G401.6 (cell line): ENCODE results near the gene PGAP6.
"Not testable (repeated sequence)": the region's sequence is repeated elsewhere in the genome, so short reads cannot be mapped to it uniquely, and the experiment has no call there.

Experiments used
- FAIRE-seq: peaks from 2 replicates; lab custom pipeline; 2012; peaks lifted over from hg19 to GRCh38; lab: Jason Lieb, UNC

PGAP6 gene

DNA sequence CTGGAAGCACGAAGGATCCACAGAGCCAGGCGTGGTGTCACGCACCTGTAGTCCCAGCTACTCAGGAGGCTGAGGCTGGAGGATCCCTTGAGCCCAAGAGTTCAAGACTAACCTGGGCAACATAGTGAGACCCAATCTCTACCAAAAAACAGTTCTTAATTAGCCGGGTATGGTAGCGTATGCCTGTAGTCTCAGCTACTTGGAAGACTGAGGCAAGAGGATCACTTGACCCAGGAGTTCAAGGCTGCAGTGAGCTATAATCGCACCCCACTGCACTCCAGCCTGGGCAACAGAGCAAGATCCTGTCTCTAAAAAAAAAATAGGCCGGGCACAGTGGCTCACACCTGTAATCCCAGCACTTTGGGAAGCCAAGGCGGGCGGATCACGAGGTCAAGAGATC, 33.3 kb downstream of the PGAP6 start:
- not testable (repeated sequence) for FAIRE-seq

DNA sequence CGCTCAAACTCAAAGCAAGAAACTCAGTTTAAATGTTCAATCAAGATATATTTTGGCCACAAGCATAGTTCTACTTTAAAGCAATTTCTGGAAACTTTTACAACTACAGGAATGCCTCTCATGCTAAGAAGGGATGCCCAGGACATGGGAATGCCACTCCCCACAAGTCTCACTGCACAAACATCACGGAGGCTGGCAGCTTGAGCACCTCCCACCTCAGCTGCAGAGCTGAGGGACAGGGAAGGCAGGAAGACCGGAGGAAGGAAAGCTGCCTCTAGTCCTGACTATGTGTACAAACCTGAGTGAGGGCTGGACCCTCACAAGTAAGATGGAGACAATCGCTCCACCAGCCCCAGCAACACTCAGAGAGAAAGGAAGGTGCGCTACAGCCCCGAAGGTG, 34.6 kb downstream of the PGAP6 start:
- FAIRE-seq: no peak

DNA sequence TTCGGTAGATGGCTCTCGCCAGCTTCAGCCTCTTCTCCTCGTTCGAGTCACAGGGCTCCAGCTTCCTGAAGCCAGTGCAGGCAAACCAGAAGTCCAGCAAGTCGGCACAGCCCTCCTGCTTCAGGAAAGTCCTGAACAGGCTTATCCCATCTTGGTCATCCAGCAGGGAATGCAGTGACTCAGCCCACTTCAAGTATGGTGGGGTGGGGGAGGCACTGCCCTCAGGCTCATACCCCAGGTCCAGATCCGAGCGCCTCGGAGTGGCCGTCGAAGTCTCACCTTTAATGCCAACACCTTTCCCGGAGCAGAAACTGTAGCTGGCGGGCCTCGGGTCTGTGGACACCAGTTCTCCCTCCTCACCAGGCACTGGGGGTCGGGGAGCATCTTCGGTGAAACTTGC, 35.2 kb downstream of the PGAP6 start:
- no peak for FAIRE-seq

DNA sequence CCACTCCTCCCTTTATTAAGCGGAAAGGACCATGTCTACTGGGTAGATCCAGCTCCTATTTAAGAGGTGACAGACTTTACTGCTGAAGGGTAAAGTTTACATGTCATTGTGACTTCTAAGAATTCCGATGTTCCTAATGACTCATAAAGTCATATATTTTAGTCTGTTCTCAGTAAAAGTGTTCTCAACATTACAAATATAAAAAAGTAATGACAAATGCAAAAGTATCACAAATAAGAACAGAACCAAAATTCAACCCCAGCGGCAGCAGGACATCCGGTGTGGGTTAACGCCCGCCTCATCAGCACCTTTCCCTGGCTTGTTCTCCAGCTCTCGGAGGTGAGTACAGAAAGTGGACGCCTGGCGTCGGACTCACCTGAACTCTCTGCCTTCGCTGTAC, 36.0 kb downstream of the PGAP6 start:
- FAIRE-seq: no peak

DNA sequence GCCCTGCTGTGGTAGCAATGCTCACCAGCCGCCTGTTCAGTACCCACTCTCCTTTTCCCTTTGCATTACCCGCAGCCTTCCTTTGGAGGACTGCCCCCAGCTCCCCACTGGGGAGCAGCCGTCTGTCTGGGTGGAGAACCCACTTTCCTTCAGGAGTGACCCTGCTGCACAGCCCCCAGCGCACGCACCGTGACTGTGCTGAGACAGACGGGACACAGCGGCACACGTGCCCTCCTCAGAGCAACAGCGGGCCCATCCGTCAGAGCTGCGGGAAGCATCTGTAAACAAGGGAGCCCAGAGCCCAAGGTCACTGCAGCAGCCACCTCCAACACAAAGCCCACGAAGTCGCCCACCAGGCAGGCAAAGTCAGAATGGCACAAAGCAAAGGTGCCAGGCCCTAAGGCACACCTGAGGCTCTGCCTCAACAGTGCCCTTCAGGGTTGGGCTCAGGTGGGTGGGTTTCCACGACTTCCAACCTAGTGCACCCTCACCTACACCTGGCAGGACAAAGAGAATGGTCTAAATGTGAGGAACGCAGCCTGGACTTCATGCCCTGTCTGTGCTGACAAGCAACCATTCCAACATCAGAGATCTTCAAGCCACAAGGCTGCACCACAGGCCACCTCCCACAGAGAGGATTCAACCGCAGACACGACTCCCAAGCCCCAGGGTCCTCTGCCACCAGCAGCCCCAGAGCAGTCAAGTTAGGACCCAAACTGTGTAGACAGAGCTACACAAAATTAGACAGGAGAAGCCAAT, 39.1 kb downstream of the PGAP6 start:
- FAIRE-seq: no peak

DNA sequence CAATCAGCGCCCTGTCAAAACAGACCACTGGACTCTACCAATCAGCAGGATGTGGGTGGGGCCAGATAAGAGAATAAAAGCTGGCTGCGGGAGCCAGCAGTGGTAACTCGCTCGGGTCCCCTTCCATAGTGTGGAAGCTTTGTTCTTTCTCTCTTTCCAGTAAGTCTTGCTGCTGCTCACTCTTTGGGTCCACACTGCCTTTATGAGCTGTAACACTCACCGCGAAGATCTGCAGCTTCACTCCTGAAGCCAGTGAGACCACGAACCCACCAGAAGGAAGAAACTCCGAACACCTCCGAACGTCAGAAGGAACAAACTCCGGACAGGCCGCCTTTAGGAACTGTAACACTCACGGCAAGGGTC, 39.8 kb downstream of the PGAP6 start:
- FAIRE-seq: not testable (repeated sequence)

DNA sequence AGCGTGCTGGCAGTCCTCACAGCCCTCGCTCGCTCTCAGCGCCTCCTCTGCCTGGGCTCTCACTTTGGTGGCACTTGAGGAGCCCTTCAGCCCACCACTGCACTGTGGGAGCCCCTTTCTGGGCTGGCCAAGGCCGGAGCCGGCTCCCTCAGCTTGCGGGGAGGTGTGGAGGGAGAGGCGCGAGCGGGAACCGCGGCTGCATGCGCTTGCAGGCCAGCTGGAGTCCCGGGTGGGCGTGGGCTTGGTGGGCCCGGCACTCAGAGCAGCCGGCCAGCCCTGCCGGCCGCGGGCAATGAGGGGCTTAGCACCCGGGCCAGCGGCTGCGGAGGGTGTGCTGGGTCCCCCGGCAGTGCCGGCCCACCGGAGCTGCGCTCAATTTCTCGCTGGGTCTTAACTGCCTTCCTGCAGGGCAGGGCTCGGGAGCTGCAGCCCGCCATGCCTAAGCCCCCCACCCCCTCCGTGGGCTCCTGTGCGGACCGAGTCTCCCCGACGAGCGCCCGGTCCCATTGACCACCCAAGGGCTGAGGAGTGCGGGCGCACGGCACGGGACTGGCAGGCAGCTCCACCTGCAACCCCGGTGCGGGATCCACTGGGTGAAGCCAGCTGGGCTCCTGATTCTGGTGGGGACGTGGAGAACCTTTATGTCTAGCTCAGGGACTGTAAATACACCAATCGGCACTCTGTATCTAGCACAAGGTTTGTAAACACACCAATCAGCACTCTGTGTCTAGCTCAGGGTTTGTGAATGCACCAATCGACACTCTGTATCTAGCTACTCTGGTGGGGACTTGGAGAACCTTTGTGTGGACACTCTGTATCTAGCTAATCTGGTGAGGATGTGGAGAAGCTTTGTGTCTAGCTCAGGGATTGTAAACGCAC, 40.4 kb downstream of the PGAP6 start:
- FAIRE-seq: not testable (repeated sequence)

DNA sequence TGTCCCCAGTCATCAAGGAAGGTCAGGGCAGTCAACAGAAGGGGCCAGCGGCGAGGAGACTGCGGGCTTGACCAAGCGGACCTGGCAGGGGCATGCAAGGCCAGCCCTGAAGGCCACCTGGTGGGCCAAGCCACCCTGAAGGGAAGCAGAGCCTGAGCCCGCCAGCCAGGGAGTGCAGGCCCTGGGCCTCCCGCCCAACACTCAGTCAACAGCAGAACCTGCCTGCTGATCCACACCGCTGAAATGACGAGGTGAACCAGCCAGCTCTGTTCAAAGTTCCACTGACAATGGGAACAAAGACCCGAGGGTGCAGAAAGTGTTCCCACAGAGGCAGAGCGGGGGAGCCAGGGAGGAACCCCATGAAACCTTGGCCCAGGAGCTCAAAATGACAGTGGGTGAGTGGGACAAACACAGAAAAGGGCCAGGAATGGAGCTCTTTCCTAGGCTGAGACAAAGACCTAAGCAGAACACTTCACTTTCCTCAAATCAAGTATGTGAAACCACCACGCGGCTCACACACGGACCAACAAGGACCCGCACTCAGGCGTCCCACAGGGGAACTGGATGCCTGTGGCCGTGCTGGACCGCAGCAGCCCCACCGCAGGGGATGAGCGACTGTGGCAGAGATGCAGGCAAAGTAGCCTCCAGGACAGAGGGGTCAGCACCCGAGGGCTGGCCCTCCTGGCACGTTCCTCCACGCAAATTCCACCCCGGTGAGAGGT, 41.2 kb downstream of the PGAP6 start:
- no peak for FAIRE-seq

DNA sequence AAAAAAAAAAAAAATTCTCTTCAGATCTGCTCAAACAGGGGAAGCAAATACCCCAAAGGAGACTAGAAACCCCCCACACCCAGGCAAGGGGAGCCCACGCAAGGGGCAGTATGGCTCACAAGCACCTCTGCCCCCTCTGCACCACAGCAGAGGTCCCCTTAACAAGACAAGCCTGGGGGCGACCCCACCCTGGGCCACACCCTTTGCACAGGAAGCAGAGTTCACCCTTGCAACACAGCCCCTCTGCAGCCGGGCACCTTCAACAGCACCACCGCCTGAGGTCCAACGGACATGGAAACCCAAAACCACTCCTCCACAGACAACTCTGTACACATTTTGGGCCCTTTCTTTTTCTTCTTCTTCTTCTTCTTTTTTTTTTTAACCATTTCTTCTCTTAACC, 42.1 kb downstream of the PGAP6 start:
- FAIRE-seq: no peak

DNA sequence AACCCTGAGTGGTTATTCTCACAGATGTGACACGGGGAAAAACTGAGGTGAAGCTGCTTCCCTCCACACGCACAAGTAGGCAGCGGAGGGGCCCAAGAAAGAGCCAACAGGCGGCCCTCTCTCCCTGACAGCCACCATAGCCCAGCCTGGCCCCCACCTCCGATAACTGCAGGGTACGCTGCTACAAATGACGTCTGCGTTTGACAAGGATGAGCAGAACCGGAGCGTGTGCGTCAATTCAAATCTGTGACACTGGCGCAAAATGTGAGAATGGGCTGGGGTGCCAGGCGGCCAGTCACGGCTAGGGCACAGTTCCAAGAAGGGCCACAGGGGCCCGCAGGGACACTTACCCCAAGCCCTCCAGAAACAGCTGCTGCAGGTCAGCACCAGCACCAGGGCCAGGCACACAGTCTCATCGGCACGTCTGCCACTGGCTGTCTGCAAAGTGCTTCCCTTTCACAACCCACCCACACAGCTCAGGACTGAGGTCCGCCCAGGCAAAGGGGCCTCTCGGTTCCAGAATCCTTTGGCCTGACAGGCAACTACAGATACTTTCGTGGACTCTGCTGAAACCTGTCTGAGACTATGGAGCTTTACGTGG, 43.7 kb downstream of the PGAP6 start:
- no peak for FAIRE-seq

DNA sequence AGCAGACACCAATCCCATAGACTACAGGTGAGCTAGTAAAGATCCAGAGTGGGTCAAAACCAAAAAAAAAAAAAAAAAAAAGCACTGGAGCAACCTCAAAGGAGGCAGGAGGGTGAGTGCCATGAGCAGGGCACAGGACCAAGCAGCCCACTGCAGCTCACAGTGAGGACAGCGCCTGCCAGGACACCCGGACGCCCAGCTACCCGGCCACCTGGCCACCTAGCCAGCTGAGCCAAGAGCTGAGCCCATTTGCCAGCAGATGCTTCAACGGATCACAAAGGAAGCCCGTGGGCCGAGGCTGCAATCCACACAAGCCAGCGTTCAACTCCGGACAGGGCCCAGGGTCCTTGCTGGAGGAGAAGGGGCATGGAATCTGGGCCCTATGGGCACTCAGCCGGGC, 44.3 kb downstream of the PGAP6 start:
- FAIRE-seq: no peak

DNA sequence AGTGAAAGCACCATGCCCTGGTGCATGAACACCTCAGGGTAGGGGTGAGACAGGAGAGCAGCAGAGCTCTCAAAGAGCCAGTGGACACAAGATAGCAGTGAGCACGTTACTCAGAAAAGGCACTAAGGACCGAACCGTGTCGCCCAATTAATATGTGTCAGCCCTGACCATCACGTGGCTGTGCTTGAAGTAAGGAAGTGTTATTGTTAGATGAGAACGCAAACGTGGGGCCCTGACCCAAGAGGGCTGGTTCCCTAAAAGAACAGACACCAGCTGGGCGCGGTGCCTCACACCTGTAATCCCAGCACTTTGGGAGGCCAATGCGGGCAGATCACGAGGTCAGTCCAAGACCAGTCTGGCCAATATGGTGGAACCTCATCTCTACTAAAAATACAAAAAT, 45.5 kb downstream of the PGAP6 start:
- FAIRE-seq: no peak

DNA sequence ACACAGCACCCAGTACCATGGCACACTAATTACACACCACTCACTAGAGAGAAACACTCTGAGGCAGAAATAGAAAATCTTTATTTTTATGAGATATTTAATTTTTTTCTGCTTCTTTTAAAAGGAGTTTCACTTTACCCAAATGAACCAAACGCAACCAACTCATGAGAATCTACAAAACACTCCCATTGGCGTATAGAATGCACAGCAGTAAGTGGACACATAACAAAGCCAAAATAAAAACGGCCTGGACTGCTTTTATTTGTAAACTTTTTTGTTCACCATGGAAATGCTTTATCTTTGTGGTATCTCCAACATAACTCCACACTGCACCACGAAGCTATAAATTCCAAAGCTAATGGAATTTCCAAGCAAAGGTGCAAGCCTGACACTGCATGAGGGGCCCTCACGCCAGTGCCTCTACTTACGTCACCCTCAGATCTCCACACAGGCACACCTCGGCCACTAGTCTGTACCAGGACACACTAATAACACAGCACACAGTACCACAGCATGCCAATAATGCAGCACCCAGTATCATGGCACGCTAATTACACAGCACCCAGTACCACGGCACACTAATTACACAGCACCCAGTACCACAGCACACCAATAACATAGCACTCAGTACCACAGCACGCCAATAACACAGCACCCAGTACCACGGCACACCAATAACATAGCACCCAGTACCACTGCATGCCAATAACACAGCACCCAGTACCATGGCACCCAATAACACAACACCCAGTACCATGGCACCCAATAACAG, 46.7 kb downstream of the PGAP6 start:
- peak; percentile 79 for FAIRE-seq

DNA sequence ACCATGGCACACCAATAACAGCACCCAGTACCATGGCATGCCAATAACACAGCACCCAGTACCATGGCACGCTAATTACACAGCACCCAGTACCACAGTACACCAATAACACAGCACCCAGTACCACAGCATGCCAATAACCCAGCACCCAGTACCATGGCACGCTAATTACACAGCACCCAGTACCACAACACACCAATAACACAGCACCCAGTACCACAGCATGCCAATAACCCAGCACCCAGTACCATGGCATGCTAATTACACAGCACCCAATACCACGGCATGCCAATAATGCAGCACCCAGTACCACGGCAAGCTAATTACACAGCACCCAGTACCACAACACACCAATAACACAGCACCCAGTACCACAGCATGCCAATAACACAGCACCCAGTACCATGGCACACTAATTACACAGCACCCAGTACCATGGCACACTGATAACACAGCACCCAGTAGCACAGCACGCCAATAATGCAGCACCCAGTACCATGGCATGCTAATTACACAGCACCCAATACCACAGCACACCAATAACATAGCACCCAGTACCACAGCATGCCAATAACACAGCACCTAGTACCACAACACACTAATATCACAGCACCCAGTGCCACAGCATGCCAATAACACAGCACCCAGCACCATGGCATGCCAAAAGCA, 47.5 kb downstream of the PGAP6 start:
- not testable (repeated sequence) for FAIRE-seq

DNA sequence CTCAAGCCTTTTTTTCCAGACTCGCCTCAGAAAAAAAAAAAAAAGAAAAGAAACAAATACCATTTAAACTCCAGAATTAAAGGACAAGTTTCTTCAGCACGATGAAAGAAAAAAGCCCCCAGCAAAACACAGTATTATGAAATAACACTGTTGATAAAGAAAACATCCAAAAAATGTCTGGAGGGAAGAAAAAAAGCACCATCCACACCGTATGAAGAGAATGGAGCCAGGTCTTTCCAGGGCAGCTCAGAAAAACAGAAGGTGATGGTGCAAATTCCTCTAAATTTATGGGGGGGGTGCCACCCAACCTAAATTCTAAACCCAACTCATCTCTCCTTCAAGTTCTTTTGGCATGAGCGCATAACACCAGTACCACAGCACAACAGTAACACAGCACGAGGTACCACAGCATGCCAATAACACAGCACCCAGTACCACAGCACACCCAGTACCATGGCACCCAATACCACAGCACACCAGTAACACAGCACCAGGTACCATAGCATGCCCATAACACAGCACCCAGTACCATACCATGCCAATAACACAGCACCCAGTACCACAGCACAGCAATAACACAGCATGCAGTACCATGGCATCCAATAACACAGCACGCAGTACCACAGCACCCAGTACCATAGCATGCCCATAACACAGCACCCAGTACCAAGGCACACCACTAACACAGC, 48.2 kb downstream of the PGAP6 start:
- no peak for FAIRE-seq

DNA sequence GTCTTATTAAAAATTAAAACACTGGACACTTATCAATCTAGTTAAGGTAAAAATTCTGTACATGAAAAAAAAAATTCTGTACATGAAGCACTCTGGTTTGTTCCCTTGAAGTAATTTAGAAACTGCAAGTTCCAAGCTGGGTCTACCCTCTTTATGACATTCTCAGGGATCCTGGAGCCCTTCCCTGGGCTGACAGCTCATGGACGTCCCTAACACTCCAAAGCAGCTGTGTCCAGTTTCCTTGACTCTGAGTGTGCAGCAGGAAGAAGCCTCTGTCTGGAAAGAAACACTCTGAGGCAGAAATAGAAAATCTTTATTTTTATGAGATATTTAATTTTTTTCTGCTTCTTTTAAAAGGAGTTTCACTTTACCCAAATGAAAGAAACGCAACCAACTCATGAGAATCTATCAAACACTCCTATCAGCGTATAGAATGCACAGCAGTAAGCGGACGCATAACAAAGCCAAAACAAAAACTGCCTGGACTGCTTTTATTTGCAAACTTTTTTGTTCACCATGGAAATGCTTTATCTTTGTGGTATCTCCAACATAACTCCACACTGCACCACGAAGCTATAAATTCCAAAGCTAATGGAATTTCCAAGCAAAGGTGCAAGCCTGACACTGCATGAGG, 50.5 kb downstream of the PGAP6 start:
- FAIRE-seq: peak; percentile 63

DNA sequence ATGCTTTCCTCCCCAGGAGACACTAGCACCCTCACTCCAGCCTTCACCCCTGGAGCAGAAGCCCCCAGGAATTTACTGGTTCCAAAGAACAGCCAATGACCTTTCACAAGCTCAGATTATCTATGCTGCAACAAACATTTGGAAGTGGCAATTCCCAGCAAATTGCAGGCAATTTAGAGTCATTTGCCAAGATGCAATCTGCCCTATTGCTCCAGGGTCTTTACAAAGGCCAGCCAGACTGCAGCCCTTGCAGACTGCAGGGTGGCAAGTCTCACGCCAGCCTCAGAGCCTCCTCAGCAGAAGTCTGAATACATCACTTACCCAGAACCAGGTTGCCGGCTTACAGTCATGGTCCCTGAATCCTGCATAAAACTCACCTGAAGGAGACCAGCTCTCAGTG, 51.0 kb downstream of the PGAP6 start:
- FAIRE-seq: no peak

DNA sequence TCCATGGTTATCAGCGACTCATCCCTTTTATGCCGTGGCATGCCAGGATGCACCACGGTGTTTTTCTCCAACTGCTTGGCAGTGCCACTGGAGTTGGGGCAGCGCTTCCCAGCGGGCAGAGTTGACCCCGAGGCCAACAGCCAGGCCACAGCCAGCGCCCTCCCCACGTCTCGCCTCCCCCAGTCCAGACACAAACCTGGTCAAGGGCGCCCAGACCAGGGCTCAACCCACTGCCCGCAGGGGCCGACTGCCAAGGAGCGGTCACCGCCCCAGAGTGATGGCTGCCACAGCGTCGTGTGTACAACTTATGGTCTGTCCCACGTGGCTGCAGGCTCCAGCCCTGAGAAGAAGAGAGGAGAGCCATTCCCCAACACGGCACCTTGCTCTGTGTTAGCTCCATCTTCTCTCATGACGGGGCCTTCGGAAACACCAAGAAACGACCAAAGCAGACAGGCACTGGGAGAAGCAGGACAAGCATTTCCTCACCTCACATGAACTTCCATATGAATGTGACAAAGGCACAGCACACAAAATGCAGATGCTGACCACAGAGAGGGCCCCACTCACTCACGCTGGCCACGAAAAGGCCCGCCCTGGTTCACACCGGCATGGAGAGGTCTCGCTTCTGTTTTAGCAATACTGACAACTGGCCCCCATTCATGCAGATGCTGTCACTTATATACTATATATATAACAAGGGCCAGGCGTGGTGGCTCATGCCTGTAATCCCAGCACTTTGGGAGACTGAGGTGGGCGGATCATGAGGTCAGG, 56.2 kb downstream of the PGAP6 start:
- FAIRE-seq: no peak
